Measurements from ENCODE around the gene IL10RB. TPM values are rescaled to one million over a fixed set of nuclear protein-coding genes. Genes with fewer than 3 reads are reported as not detected.
"Not testable (repeated sequence)": the region's sequence is repeated elsewhere in the genome, so short reads cannot be mapped to it uniquely, and the experiment has no call there.

IL10RB gene
- polyA plus RNA-seq, 4 donors, result 27.7 to 31.0 (median 29.0) TPM

- DNase-seq (ENCODE audit: low read depth in 4 of 4, low spot score in 3 of 4), result not testable (repeated sequence)
These were observed 26.5 kb upstream of the IL10RB start for GRCh38 chr21:33239559-33240127.

DNA sequence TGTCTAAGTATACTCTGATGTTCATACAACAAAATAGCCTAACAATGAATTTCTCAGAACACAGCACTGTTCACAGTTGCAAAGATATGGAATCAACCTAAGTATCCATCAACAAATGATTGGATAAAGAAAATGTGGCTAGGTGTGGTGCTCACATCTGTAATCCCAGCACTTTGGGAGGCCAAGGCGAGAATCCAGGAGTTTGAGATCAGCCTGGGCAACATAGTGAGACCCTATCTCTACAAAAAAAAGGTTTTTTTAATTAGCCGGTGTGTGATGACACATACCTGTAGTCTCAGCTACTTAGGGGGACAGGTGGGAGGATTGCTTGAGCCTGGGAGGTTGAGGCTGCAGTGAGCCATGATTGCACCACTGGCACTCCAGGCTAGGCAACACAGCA is 25.8 kb upstream of the IL10RB start:
- DNase-seq (ENCODE audit: low read depth in 4 of 4, low spot score in 3 of 4), result no peak

DNA sequence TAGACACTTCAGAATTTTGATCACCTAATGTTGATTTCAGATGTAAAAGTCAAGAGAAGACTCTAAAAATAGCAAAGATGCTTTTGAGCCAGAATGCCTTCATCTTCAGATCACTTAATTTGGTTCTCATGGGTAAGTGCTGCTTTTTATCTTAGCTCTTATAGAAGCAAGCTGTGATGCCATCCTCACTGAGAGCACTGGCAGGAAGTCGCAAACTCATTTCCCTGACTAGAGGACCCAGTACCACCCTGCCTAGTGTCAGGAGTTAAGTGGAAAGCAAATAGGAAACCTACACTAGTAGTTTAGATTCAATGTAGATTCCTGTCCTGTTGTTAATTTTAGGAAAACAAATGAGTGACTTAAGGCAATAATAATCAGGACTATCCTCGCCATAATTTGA is 24.3 kb upstream of the IL10RB start:
- DNase-seq (ENCODE audit: low read depth in 4 of 4, low spot score in 3 of 4), result no peak

- DNase-seq (ENCODE audit: low read depth in 4 of 4, low spot score in 3 of 4), result not testable (repeated sequence)
These were observed 23.3 kb upstream of the IL10RB start for GRCh38 chr21:33242846-33243245.

GRCh38 chr21:33244082-33244778 is 21.9 kb upstream of the IL10RB start:
- no peak for DNase-seq (ENCODE audit: low read depth in 4 of 4, low spot score in 3 of 4)

GRCh38 chr21:33244779-33245105 is 21.4 kb upstream of the IL10RB start:
- DNase-seq (ENCODE audit: low read depth in 4 of 4, low spot score in 3 of 4), result no peak

DNA sequence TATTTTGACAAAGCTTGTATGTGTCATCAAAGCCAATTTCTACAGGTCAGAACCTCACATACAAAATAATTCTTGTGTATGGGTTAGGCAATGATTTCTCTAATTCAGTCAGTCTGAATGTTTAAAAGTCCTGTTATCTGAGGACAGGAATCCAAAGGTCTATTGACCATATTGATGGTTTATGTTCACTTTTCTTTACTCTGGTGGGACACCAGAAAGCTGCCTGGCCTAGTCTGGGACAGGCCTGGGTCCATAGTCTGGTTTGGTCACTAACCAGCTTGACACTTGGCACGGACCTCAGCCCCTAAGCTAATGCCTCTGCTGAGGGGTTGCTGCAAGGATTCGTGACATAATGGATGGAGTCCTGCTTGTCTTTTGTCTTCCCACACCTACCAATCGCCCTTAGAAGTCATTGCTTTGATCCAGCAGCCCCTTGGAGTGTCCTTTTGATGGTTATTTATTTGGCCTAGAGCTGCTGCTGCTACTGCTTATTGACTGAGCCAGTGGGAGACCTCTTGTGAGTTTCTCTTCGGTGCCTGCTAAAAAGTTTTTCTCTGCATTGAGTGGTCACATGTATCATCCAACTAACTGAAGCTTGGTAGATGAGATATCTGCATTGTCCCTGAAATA is 20.8 kb upstream of the IL10RB start:
- DNase-seq (ENCODE audit: low read depth in 4 of 4, low spot score in 3 of 4), result no peak

DNA sequence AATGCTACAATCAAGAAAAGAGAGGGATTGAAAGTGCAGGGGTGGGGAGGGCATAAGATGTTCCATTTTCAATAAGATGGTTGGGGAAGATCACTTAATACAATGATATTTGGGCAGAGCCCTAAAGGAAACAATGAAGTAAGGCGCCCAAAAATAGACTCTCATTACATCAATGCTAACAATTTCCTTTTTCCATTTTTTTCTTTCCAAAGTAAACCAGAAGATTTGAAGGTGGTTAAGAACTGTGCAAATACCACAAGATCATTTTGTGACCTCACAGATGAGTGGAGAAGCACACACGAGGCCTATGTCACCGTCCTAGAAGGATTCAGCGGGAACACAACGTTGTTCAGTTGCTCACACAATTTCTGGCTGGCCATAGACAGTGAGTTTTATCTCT is 19.7 kb upstream of the IL10RB start:
- DNase-seq (ENCODE audit: low read depth in 4 of 4, low spot score in 3 of 4), result no peak

GRCh38 chr21:33246963-33247362 is 19.2 kb upstream of the IL10RB start:
- DNase-seq (ENCODE audit: low read depth in 4 of 4, low spot score in 3 of 4), result no peak

DNA sequence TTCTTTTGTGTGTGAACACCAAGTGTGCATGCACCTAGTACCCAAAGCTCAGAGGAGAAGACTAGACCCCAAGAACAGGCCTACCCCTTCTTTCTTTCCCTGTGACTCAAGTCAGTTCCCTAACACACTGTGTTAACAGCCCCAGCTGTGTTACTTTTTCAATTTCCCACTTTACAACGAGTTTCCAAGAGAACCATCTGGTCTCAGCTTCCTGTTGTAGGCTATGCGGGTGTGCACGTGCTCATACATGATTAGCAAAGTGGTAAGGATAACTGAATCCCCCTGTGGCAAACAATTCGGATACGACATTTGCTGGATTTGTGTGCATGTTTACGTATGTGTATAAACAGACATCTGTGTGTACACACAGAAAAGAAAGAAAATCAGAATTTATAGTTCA is 18.6 kb upstream of the IL10RB start:
- DNase-seq (ENCODE audit: low read depth in 4 of 4, low spot score in 3 of 4), result no peak

- DNase-seq (ENCODE audit: low read depth in 4 of 4, low spot score in 3 of 4), result no peak
These were observed 16.7 kb upstream of the IL10RB start for GRCh38 chr21:33249331-33250002.

DNA sequence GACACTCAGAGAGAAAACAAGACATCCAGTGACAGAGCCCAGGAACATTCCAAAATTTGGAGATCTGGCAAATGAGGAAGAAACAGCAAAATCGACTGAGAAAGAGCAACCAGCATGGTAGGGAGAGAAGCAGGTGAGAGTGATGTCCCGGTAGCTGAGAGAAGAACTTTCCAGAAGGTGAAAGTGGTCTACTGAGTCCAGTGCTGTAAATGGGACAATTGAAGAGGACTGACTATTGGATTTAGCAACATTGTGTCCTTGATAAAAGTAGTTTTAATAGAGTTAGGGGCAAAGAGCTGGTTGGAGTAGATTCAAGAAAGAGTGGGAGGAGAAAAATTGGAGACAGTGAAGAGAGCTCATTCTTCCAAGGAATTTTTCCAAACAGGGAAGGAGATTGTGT is 15.0 kb upstream of the IL10RB start:
- DNase-seq (ENCODE audit: low read depth in 4 of 4, low spot score in 3 of 4), result no peak

DNA sequence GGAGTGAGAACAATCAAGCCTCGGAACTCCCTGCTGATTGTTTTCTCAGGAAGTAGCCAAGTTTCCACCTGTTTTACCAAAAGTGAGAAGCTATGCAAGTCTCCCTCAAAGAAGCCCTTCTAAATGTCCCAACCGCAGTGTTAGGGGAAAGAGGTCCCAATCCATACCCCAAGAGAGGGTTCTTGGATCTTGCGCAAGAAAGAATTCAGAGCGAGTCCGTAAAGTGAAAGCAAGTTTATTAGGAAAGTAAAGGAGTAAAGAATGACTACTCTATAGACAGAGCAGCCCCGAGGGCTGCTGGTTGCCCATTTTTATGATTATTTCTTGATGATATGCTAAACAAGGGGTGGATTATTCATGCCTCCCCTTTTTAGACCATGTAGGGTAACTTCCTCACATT is 12.8 kb upstream of the IL10RB start:
- DNase-seq (ENCODE audit: low read depth in 4 of 4, low spot score in 3 of 4), result not testable (repeated sequence)

- DNase-seq (ENCODE audit: low read depth in 4 of 4, low spot score in 3 of 4), result no peak
These were observed 11.4 kb upstream of the IL10RB start for GRCh38 chr21:33254766-33255165.

GRCh38 chr21:33255404-33255803 is 10.8 kb upstream of the IL10RB start:
- no peak for DNase-seq (ENCODE audit: low read depth in 4 of 4, low spot score in 3 of 4)

DNA sequence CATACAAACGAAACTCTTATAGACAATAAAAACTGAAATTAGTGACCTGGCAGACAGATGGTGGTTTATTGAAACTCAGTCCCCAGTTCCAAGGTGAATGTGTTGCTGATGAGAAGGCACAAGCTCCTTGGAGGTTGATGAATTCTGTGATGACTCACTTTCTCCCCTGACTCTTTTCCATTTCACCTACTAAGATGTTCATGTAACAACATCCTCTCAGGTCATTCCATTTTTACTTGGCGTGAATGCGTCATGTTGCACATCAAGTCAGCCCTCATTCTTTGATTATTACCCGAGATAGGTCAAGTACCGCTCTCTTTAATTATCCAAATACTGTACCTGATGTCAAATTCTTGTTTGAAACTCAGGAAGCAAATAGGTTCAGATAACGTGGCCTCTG is 10.1 kb upstream of the IL10RB start:
- no peak for DNase-seq (ENCODE audit: low read depth in 4 of 4, low spot score in 3 of 4)

DNA sequence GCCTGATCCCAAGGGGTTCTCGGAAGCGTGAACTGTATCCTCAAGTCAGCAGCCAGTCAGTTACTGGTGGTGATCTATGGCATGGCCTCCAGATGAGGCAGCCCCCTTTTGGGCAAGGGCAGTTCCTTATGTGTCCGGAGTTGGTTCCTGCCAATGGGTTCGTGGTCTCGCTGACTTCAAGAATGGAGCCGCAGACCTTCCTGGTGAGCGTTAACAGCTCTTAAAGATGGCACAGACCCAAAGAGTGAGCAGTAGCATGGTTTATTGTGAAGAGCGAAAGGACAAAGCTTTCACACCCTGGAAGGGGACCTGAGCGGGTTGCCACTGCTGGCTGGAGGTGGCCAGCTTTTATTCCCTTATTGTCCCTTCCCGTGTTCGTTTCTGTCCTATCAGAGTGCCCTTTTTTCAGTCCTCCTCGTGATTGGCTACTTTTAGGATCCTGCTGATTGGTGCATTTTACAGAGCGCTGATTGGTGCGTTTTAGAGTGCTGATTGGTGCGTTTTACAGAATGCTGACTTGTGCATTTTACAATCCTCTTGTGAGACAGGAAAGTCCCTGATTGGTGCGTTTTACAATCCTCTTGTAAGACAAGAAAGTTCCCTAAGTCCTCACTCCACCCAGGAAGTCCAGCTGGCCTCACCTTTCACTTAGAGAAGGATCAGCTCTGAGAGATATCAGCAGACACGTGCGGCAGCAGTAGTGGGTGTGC is 8.9 kb upstream of the IL10RB start:
- DNase-seq (ENCODE audit: low read depth in 4 of 4, low spot score in 3 of 4), result no peak

DNA sequence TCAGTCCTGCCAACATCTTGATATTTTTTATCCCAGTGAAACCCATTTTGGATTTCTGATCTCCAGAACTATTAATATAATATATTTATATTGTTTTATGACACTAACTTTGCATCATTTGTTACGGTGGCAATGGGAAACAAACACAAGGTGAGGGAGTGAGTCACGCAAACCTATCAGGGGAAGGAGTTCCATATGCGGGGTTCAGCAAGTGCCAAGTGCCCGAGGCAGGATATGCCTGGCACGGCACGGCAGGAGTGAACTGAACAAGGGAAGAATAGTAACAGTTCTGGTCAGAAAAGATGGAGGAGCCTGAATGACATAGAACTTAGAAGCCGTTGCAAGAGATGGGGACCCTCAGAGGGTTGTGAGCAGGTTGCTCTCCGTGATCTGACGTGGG is 7.7 kb upstream of the IL10RB start:
- DNase-seq (ENCODE audit: low read depth in 4 of 4, low spot score in 3 of 4), result no peak

DNA sequence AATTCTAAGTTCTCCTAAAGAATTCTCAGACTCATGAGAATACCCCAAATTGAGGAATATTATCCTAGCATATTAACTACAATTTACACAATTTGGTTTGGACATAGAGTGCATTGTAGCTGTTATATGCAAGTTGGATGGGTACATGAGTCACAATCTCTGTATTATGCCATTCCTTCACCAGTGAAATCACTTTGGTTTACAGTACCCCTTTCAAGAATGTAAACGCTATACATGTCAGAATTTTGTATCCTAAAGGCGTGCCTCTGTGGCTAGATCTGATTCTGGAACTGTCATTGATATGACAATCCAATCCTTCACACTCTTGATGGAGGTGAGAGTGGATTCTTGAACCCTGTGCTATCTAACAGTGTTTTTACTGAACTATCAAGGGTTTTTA is 6.7 kb upstream of the IL10RB start:
- DNase-seq (ENCODE audit: low read depth in 4 of 4, low spot score in 3 of 4), result no peak

- DNase-seq (ENCODE audit: low read depth in 4 of 4, low spot score in 3 of 4), result no peak
These were observed 6.2 kb upstream of the IL10RB start for GRCh38 chr21:33259995-33260394.

- DNase-seq (ENCODE audit: low read depth in 4 of 4, low spot score in 3 of 4), result no peak
These were observed 4.5 kb upstream of the IL10RB start for GRCh38 chr21:33261635-33262034.

Measured in right renal pelvis (tissue), 4 donors.